OCI-M1 (cell line): ENCODE measurements around the gene GPR107.

Source experiments
- DNase-seq: peaks from one replicate; lab custom pipeline; 2025; lab: John Stamatoyannopoulos, UW

The GPR107 gene

DNA sequence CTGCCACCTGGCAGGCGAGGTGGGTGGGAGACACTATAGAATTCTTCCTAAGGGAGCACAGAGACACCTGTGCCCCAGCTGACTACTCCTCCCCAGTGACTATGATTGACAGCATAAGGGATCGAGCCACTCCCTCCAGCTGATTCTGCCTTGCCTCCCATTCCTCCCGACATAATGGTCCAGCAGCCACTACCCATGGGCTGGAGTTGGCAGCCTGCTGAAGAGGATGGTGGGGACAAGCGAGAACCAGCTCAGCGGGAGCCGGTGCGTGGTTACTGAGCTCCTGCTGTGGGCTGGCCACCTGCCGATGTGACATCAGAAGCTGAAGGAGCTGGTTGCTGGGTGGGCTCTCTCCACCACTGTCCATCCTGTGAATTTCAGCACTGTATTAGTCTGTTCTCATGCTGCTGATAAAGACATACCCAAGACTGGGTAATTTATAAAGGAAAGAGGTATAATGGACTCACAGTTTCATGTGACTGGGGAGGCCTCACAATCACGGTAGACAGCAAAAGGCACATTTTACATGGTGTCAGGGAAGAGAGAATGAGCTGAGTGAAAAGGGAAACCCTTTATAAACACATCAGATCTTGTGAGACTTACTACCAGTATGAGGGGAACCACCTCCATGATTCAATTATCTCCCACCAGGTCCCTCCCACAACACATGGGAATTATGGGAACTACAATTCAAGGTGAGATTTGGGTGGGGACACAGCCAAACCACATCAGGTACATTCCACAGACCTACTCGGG lies 106.4 kb downstream of the GPR107 start:
- DNase-seq, result no peak

GRCh38 chr9:130160862-130161470 lies 107.3 kb downstream of the GPR107 start:
- no peak for DNase-seq

- DNase-seq, result no peak
These were observed 111.9 kb downstream of the GPR107 start for GRCh38 chr9:130165579-130165978.

DNA sequence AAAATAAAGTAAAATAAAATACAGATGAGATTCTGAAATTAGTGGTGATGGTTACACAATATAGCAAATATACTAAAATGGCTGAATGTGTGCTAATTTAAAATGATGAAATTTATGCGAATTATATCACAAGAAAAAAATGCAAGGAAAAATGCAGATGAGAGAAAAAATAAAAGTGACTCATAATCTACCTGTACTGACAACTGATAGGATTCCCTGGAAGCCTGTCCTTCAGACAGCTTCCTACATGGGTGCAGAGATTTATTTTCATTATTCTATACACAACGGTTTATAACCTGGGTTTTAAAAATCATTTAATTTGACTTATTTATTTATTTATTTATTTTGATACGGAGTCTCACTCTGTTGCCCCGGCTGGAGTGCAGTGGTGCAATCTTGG lies 112.7 kb downstream of the GPR107 start:
- no peak for DNase-seq

- no peak for DNase-seq
These were observed 114.2 kb downstream of the GPR107 start for GRCh38 chr9:130167927-130168326.

- no peak for DNase-seq
These were observed 117.8 kb downstream of the GPR107 start for GRCh38 chr9:130171226-130172148.

- peak; percentile 62 for DNase-seq
These were observed 118.6 kb downstream of the GPR107 start, which contains the start of gene NCS1 for GRCh38 chr9:130172161-130172857. TSS of gene NCS1 (plus strand) at chr9:130172404. CDS start at chr9:130172664, 260 bp downstream.

GRCh38 chr9:130172858-130173665 lies 119.4 kb downstream of the GPR107 start:
- peak; percentile 46 for DNase-seq

- no peak for DNase-seq
These were observed 119.9 kb downstream of the GPR107 start for GRCh38 chr9:130173666-130173983.

GRCh38 chr9:130174025-130174424 lies 120.3 kb downstream of the GPR107 start:
- DNase-seq, result no peak

- no peak for DNase-seq
These were observed 121.2 kb downstream of the GPR107 start for GRCh38 chr9:130174920-130175321.

DNA sequence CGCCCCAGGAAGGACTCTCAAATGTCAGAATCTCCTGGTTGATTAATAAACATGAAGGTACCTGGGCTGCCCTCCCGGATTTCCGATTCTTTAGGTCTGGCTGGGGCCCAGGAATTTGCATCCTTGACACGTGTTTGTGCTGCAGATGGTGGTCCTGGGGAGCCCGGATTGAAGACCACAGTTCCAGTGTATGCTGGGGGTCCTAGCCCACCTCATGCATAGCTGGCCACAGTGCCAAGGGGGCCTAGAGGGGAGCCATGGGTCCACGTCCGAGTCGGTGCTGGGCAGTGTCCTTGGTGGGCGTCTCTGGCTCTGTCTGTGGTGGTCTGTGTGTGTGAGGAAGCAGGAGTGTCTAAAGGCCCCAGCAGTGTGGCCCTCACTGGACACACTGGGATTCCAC lies 121.6 kb downstream of the GPR107 start:
- no peak for DNase-seq

DNA sequence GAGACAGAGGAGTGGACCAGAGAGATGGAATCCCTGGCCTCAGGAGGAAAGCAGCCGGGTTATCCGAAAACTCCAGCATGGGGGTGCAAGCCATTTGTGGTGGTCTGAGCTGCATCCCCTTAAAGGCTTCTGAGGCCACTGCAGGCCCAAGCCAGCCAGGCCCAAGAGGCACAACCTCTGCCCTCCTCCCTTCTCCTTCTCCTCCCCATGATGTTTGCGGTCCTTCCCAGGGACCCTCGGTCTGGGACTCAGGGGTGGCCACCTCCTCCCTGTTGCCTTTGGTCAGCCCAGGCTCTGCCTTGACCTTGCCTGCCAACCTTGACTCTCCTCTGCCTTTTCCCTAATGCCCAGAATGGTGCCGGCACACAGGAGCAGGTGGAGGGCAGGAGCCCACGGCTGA lies 123.1 kb downstream of the GPR107 start:
- DNase-seq, result no peak

DNA sequence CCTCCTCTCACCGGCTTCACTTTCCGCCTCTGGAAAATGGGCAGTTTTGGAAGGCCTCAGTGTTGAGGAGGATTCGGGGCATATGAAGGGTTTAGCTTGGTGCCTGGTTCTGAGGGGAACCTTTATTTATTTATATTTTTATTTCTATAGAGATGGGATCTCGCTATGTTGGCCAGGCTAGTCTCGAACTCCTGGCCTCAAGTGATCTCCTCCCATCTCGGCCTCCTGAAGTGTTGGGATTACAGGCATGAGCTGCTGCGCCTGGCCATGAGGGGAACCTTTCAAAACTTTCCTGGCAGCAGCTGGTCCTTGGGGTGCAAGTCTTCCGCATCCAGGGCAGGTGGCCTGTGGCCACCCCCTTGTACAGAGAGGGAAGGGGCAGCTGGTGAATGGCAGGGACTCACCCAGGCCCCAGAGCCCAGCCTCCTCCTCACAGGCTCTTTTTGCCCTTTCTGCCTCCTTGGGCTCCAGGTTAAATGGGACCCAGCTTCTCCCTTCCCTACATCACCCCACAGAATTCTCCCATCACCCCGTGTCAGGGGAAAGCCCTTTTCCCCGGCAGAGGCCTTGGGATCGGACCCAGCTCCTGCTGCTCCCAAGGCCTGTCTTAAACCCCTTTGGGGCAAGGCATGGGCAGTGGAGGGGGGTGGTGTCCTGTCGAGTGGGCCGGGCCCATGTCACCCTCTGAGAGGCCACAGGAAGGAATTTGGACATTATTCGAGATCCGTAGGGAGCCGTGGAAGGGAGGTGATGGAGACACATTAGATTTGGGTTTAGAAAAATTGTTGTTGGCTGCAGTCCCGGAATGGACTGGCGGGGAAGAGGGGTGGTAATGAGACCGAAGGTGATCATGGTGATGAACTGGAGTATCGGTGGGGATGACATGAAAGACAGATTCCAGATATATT lies 124.4 kb downstream of the GPR107 start:
- DNase-seq, result no peak

- no peak for DNase-seq
These were observed 125.7 kb downstream of the GPR107 start for GRCh38 chr9:130179331-130179907.

GRCh38 chr9:130180516-130180915 lies 126.8 kb downstream of the GPR107 start:
- no peak for DNase-seq

DNA sequence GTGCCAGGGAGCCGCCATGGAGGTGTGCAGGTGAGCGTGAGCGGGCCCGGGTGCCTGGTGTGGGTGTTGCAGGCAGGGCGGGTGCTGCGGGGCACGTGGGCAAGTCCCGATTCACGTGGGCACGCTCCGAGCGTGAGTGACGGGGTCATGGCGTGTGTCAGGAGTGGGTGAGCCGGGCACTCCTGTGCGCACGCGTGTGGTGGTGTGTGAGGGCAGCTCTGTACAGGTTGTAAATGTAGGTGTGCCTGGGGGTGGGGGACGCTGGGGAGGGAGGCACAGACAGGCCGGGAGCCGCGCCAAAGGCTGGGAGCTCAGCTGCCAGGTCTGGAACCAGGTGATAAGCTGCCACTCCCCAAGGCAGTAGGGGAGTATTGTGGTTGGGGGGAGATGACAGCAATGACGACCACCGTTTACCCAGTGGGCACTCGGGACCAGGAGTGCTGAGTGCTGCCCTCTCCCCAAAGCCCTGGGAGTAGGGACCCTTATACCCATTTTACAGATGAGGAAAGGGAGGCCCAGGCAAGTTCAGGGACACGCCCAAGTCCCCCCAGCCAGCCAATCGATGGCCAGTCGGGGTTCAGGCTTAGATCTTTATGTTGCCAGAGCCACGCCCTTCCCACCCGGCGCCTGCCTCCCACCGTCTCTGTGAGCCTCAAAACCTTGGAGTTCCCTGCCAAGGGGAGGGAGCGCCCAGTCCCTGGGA lies 128.1 kb downstream of the GPR107 start:
- DNase-seq, result no peak

DNA sequence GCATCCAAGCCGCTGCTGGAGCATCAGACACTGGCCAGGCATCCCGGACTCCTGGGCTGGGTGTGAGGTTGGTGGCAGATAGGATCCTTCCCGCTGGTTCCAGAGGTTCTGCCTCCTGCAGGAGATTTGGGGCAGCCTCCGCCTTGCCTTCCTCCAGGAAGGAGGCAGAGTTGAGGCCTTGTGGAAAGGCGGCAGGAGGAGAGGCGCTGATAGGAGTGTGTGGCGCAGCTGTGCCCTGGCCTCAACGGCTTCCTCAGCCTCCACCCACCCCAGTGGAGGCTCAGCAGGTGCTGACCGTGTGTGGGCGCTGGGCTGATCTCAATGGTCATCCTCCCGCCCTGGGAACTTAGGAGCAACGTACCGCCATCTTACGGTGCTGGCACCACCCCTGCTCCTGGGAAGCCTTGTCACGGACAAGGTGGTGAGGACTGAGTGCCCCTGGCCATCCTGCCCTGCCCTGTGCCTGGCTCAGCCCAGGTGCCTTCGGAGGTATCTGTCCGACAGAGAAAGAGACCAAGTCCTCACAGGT lies 128.7 kb downstream of the GPR107 start:
- DNase-seq, result no peak
